PFSK-1 (cell line): Measurements from ENCODE around the gene RAVER2.

Experiments used
- FOXP2 ChIP-seq: optimal IDR thresholded peaks from 2 replicates; pipeline ENCODE3; 2011; ENCODE audit warnings: borderline replicate concordance, control low read depth, inconsistent platforms; ENCODE audit not compliant: insufficient read depth; ENCODE audit errors: extremely low read length, extremely low read depth
- POLR2AphosphoS5 ChIP-seq: IDR thresholded peaks from 2 replicates; pipeline ENCODE4 v1.6.1; 2012; ENCODE audit warnings: low read depth, mild to moderate bottlenecking, control low read depth, low read length, moderate library complexity
- SIN3A ChIP-seq: IDR thresholded peaks from 2 replicates; pipeline ENCODE4 v1.6.1; 2012; ENCODE audit warnings: mild to moderate bottlenecking, low read length, moderate library complexity, borderline replicate concordance; ENCODE audit not compliant: insufficient read depth
- TAF1 ChIP-seq: IDR thresholded peaks from 2 replicates; pipeline ENCODE4 v1.6.1; 2012; ENCODE audit warnings: low read length, control low read depth, borderline replicate concordance; ENCODE audit not compliant: insufficient read depth
- TF ChIP-seq, protein P1 (sequence below), 2 experiments: IDR thresholded peaks; 2 replicates each; pipeline versions ENCODE4 v1.6.1 to v1.8.0; 2011 to 2012; ENCODE audit warnings: low read depth in 2 of 2, low read length in 2 of 2, control low read depth in 1 of 2, inconsistent platforms in 1 of 2, mild to moderate bottlenecking in 1 of 2, moderate library complexity in 1 of 2; ENCODE audit not compliant: insufficient read depth in 1 of 2

RAVER2 gene

DNA sequence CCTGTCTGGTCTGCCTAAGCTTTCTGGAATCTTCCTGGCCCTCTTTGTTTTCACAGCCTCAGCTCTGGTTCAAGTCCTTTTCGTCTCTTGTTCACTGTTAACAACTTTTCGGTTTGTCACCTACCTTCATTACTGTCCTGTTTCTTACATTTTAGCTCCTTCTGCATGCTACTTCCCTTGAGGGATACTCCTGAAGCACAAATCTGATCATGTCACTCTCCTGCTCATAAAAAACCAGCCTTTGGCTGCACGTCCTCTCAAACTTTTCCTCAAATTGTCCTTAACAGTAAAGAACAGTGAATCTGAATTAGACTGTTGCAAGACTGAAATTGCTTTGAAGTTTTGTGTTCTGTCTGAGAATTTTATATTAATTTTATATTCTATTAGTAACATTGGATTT, 3.3 kb downstream of the RAVER2 start:
- TF ChIP-seq POLR2AphosphoS5 (no peak), FOXP2 (no peak), TAF1 (no peak), SIN3A (no peak)
- TF ChIP-seq, protein P1, sequence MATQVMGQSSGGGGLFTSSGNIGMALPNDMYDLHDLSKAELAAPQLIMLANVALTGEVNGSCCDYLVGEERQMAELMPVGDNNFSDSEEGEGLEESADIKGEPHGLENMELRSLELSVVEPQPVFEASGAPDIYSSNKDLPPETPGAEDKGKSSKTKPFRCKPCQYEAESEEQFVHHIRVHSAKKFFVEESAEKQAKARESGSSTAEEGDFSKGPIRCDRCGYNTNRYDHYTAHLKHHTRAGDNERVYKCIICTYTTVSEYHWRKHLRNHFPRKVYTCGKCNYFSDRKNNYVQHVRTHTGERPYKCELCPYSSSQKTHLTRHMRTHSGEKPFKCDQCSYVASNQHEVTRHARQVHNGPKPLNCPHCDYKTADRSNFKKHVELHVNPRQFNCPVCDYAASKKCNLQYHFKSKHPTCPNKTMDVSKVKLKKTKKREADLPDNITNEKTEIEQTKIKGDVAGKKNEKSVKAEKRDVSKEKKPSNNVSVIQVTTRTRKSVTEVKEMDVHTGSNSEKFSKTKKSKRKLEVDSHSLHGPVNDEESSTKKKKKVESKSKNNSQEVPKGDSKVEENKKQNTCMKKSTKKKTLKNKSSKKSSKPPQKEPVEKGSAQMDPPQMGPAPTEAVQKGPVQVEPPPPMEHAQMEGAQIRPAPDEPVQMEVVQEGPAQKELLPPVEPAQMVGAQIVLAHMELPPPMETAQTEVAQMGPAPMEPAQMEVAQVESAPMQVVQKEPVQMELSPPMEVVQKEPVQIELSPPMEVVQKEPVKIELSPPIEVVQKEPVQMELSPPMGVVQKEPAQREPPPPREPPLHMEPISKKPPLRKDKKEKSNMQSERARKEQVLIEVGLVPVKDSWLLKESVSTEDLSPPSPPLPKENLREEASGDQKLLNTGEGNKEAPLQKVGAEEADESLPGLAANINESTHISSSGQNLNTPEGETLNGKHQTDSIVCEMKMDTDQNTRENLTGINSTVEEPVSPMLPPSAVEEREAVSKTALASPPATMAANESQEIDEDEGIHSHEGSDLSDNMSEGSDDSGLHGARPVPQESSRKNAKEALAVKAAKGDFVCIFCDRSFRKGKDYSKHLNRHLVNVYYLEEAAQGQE (IDR thresholded peaks at IDR 0.05; ENCODE audit: insufficient read depth in 1 of 2, low read depth in 2 of 2, low read length in 2 of 2), result no peak

DNA sequence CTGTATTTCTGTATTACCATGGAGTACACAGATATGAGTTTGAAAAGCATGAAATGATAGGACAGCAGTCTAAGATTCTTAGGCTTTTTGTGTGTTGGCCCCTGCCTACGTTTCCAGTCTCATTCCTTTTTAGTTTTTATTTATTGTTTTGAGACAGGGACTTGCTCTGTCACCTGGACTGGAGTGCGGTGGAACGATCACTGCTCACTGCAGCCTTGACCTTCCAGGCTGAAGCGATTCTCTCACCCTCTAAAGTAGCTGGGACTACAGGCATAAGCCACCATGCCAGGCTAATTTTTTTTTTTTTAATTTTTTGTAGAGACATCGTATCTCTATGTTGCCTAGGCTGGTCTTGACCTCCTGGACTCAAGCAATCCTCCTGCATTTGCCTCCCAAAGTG, 3.8 kb downstream of the RAVER2 start:
- TF ChIP-seq SIN3A (no peak), POLR2AphosphoS5 (no peak), FOXP2 (no peak), TAF1 (no peak)
- TF ChIP-seq, protein P1 (IDR thresholded peaks at IDR 0.05; ENCODE audit: insufficient read depth in 1 of 2, low read depth in 2 of 2, low read length in 2 of 2), result no peak

DNA sequence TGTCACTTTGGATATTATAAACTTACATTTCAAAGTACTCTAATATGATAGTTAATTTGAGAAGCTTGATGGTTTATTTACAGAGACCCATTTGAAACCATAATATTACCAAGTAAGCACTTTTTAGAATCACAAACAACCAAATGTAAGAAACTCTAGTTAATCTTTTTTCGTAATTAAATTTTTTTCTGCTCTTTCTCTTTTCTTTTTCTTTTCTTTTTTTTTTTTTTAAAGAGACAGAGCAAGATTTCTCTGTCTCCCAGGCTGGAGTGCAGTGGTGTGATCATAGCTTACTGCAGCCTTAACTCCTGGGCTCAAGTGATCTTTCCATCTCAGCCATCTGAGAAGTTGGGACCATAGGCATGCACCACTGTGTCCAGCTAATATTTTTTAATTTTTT, 5.2 kb downstream of the RAVER2 start:
- TF ChIP-seq SIN3A, result no peak
- TF ChIP-seq TAF1, result no peak
- TF ChIP-seq, protein P1 (IDR thresholded peaks at IDR 0.05; ENCODE audit: insufficient read depth in 1 of 2, low read depth in 2 of 2, low read length in 2 of 2), result no peak
- no peak for TF ChIP-seq FOXP2
- no peak for TF ChIP-seq POLR2AphosphoS5

DNA sequence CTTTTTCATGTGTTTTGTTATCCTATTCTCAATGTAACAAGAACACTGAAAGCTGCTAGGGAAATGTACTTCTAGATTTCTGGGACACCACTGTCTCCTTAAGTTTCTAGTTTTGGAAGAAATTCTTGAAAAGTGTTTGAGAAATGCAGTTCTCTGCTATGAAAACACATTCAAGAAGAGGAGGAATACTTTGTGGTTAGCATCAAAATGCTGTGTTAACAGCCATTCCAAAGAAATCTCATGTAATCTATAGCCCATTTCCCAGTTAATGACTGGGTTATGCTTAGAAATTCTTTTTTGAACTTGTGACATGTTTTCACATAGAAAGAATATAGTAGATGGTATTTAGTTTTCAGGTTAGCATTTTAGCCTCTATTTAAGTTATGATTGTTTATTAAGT, 6.0 kb downstream of the RAVER2 start:
- TF ChIP-seq TAF1, result no peak
- no peak for TF ChIP-seq SIN3A
- TF ChIP-seq, protein P1 (IDR thresholded peaks at IDR 0.05; ENCODE audit: insufficient read depth in 1 of 2, low read depth in 2 of 2, low read length in 2 of 2), result no peak
- TF ChIP-seq POLR2AphosphoS5, result no peak
- TF ChIP-seq FOXP2, result no peak

DNA sequence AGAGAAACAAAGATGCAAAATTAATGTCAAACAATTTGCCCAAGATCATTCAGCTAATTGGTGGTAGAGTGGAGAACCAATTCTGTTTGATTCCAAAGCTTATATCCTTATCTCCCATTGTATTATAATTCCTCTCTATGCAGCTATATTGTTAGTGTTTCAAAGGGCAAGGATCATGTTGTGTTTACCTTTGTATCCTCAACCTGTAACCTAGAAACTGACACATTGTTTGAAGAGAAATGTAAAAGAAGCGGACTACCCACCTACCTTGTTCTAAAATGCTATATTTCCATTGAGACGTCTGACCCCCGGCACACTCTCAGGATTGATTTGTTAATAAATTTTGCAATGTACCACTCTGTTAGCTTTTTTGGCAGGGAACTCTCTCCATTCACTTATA, 9.3 kb downstream of the RAVER2 start:
- TF ChIP-seq TAF1 (no peak), POLR2AphosphoS5 (no peak), FOXP2 (no peak), SIN3A (no peak)
- TF ChIP-seq, protein P1 (IDR thresholded peaks at IDR 0.05; ENCODE audit: insufficient read depth in 1 of 2, low read depth in 2 of 2, low read length in 2 of 2), result no peak
